Adrenal gland (tissue), 5 donors: ENCODE results near the gene THAP9.

Experiments used
- CTCF ChIP-seq, 6 experiments: fragments of 450-650 bp in 4 of 6; fragments of 200-600 bp in 2 of 6; sonication (generic) in 1 of 6; IDR thresholded peaks; 1 replicate in 5 of 6; 2 replicates in 1 of 6; pipeline versions ENCODE4 v1.5.1 to v1.8.0; 2016 to 2021; ENCODE audit warnings: antibody characterized with exemption in 6 of 6, mild to moderate bottlenecking in 2 of 6, moderate library complexity in 1 of 6
- POLR2A ChIP-seq, 2 donors: fragments of 450-650 bp; IDR thresholded peaks; one replicate each; pipeline ENCODE4 v1.6.1; 2017; ENCODE audit warnings: antibody characterized with exemption in 2 of 2, mild to moderate bottlenecking in 2 of 2, moderate library complexity in 1 of 2
- donor health status: DM: no; HTN: no; CAD: no.

- TF ChIP-seq CTCF (IDR thresholded peaks at IDR 0.05) (no peak), POLR2A (IDR thresholded peaks at IDR 0.05) (no peak)
These were observed 30.6 kb downstream of the THAP9 start for GRCh38 chr4:82930848-82931755.
